ENCODE results near the gene NOSTRIN. TPM values are rescaled to one million over a fixed set of nuclear protein-coding genes. Genes with fewer than 3 reads are reported as not detected.
A peak's percentile ranks its signal among the peaks of the same experiment; 100 is the strongest.

NOSTRIN gene
- total RNA-seq, 1 experiment from 2014 or later = not detected

GRCh38 chr2:168890006-168890782 lies 87.8 kb downstream of the NOSTRIN start, which contains the start of gene SPC25:
Gene SPC25 (minus strand): TSS chr2:168890430. CDS start chr2:168889519, 911 bp downstream.
- peak within 1 kb of the TSS in 2 of 3 experiments; percentile 98 to 99; a peak in 5 of 7 replicates for H3K27ac Mint-ChIP-seq
- WGBS (ENCODE audit: extremely low coverage, insufficient read length, low lambda C conversion rate) = no CpG with 5 or more reads among the region's 38 CpGs

More at GRCh38 chr2:168890006-168890782, 87.8 kb downstream of the NOSTRIN start, which contains the start of gene SPC25:
- no peak within 1 kb of the TSS for H2AK5ac ChIP-seq (ENCODE audit: insufficient read length, low read length)
- H3K27me3 ChIP-seq (ENCODE audit: insufficient read depth, low read length) = no peaks in the 10 kb centered on the region
- no peak within 1 kb of the TSS for H2BK5ac ChIP-seq (ENCODE audit: insufficient read length, low read length)
- peak within 1 kb of the TSS; percentile 78 for H3K9ac ChIP-seq (ENCODE audit: extremely low read depth, insufficient read length, low read length)
- no peak within 1 kb of the TSS for H4K8ac ChIP-seq (replicated peaks; ENCODE audit: insufficient read length, low read depth, low read length)
- no peak within 1 kb of the TSS for H3K23ac ChIP-seq (ENCODE audit: insufficient read length, low read depth, low read length)
- no peaks in the 10 kb centered on the region for H3K4me1 ChIP-seq (ENCODE audit: insufficient read depth, low read length)
- no peaks in the 10 kb centered on the region for H3K79me1 ChIP-seq (ENCODE audit: insufficient read depth, low read depth, low read length, poor library complexity, severe bottlenecking)
- no peak within 1 kb of the TSS for H3K18ac ChIP-seq (ENCODE audit: insufficient read length, low read depth, low read length)
- Mint-ChIP-seq H3K27me3 (ENCODE audit: low read depth) (peaks cover 13% of the 10 kb centered on the region), H3K36me3 (ENCODE audit: insufficient read depth in 1 of 3, low read depth in 3 of 3) (peaks cover 16 to 30% (median 28%) of the 10 kb centered on the region in 3 experiments; a peak in 6 of 7 replicates), H3K4me1 (peaks cover 7 to 12% of the 10 kb centered on the region in 2 experiments), H3K9me3 (no peaks in the 10 kb centered on the region), H3K4me3 (peak within 1 kb of the TSS; percentile 98 to 99)
- TF ChIP-seq CTCF (conservative IDR thresholded peaks at IDR 0.05) = no peak; the same call in 2 of the 3 replicates
- H4K20me1 ChIP-seq (ENCODE audit: control insufficient read depth, insufficient read depth, insufficient read length) = no peaks in the 10 kb centered on the region
- H2BK20ac ChIP-seq (ENCODE audit: low read depth, low read length, poor library complexity, severe bottlenecking) = no peak within 1 kb of the TSS
- no peak within 1 kb of the TSS for H2BK120ac ChIP-seq (ENCODE audit: low read depth, low read length, poor library complexity, severe bottlenecking)
- H2BK15ac ChIP-seq (ENCODE audit: low read depth, low read length) = no peak within 1 kb of the TSS
- H2AFZ ChIP-seq (ENCODE audit: low read length) = peak within 1 kb of the TSS; percentile 63
- H3K56ac ChIP-seq (ENCODE audit: insufficient read length, low read depth, low read length) = no peak within 1 kb of the TSS
- H4K5ac ChIP-seq (ENCODE audit: insufficient read length, low read depth, low read length) = no peak within 1 kb of the TSS
- peaks cover 3% of the 10 kb centered on the region for H3K23me2 ChIP-seq (ENCODE audit: insufficient read length, low read depth, low read length, poor library complexity, severe bottlenecking)
- H3K9me3 ChIP-seq (ENCODE audit: control insufficient read depth, low read depth, low read length) = no peaks in the 10 kb centered on the region
- no peak within 1 kb of the TSS for H3K4ac ChIP-seq (ENCODE audit: low read depth, low read length)
- H3K4me2 ChIP-seq (ENCODE audit: insufficient read depth, insufficient read length, low read length) = peak within 1 kb of the TSS; percentile 95
- no peak within 1 kb of the TSS for H3T11ph ChIP-seq (ENCODE audit: low read length)
- 0 out of 2 replicates have a peak within 1 kb of the TSS, but pooled peaks have one; percentile 23 for H3K14ac ChIP-seq (ENCODE audit: insufficient read depth, low read length)
- no peak within 1 kb of the TSS for H2BK12ac ChIP-seq (ENCODE audit: insufficient read length, low read depth, low read length)
- peak; percentile 94 for DNase-seq
- H3K27ac ChIP-seq (ENCODE audit: insufficient read length, low read depth, low read length) = no peak within 1 kb of the TSS
- H4K91ac ChIP-seq (ENCODE audit: insufficient read length, low read depth, low read length) = no peak within 1 kb of the TSS
- H3K79me2 ChIP-seq (ENCODE audit: insufficient read depth, low read length) = no peaks in the 10 kb centered on the region

Measured in H9 (cell line).